Epithelial cell of proximal tubule (primary cell): Measurements from ENCODE around the gene IFIT2. TPM values are rescaled to one million over a fixed set of nuclear protein-coding genes. Genes with fewer than 3 reads are reported as not detected.

Source experiments
- DNase-seq: peaks from one replicate; pipeline ENCODE4 v3.0.0-alpha.2; 2011; ENCODE audit warnings: low read depth
- H3K4me3 ChIP-seq: 2 replicates; pipeline ENCODE4 v1.5.1; 2011; ENCODE audit warnings: low read depth, mild to moderate bottlenecking, low read length
- total RNA-seq: library from RNA; depleted of rRNA; stranded (reverse); fragments of >200 nt; gene quantifications from 2 replicates; pipeline ENCODE4 v1.2.3, GENCODE V29; 2015
- TF ChIP-seq, protein P1 (sequence below): conservative IDR thresholded peaks from 2 replicates; pipeline ENCODE4 v1.5.1; 2012; ENCODE audit warnings: low read depth, mild to moderate bottlenecking, low read length

IFIT2 gene
- total RNA-seq, 1 donor from 2014 or later = 2.2 TPM

DNA sequence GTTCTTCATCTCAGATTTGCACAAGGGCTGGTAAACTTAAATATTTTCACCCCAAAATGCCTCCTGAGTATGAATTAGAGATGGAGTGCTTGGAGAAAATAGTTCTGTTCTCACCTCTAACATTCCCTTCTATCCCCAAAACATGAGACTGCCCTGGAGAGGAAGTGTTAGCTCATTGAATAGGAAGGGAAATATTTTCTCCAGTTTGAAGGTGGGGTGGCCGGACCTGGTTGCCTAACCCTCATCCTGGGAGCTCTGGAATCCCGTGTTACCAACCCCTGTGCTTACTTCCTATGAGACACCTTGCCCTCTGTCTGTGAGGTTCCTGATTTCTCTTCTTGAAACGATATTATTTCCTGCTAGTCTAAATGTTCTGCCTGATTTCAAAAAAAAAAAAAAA is 779 bp downstream of the IFIT2 start:
- peak overlapping the region; percentile 57 for H3K4me3 ChIP-seq
- TF ChIP-seq, protein P1, sequence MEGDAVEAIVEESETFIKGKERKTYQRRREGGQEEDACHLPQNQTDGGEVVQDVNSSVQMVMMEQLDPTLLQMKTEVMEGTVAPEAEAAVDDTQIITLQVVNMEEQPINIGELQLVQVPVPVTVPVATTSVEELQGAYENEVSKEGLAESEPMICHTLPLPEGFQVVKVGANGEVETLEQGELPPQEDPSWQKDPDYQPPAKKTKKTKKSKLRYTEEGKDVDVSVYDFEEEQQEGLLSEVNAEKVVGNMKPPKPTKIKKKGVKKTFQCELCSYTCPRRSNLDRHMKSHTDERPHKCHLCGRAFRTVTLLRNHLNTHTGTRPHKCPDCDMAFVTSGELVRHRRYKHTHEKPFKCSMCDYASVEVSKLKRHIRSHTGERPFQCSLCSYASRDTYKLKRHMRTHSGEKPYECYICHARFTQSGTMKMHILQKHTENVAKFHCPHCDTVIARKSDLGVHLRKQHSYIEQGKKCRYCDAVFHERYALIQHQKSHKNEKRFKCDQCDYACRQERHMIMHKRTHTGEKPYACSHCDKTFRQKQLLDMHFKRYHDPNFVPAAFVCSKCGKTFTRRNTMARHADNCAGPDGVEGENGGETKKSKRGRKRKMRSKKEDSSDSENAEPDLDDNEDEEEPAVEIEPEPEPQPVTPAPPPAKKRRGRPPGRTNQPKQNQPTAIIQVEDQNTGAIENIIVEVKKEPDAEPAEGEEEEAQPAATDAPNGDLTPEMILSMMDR = no peak
- no peak for DNase-seq

DNA sequence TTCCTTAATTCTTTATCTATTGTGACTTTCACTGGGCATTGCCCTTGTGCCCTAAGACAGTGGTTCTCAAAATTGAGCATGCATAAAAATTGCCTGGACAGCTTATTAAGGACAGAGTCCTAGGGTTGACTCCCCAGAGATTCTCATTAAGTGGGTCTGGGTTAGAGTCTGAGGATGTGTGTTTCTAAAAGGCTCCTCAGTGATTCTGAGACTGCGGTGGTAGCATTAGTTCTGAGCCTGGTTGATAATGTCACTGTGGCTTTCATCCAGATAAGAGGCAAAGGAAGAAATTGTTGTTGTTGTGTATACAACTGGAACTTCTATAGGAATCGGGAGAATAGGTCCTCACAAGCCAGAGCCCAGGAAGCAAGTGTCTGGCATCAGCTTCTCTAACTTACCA is 1.3 kb downstream of the IFIT2 start:
- DNase-seq = no peak
- TF ChIP-seq, protein P1 = no peak
- peak overlapping the region; percentile 57 for H3K4me3 ChIP-seq

DNA sequence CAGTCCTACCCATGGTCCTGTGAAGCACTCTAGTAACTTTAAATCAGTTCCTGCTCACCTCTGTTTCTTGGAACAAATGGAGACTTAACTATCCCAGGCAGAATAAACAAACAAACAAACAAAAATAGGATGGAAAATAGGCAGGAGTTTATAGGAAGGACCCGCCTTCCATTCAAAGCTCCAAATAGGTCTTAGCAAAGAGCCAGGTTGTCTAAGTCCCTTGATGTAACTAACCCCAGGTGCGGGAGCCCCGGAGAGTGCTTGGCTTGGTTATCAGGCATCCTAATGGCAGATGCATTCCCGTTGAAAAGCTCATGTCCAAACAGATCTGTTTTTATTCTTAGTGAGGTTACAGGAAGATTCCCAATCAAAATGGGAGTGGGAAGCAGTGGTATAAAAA is 2.2 kb downstream of the IFIT2 start:
- no peak for DNase-seq
- H3K4me3 ChIP-seq = no peak overlapping the region
- TF ChIP-seq, protein P1 = no peak

DNA sequence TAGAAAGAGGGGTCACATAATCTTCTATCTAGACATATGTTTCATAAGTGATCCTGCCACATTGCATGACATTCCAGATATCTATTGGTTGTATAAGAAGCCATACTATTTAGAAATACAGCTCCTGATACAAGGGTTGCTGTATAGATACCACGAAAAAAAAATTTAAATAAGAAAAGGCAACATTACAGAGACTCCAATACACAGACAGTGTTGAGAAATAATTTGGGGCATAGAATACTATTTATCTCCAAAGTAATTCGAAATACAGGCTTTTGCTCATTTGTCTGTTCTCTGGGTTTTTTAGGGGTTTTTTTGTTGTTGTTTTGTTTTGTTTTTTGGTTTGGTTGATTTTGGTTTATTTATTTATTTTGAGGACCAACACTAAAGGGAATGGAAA is 2.6 kb downstream of the IFIT2 start:
- no peak for DNase-seq
- H3K4me3 ChIP-seq = no peak overlapping the region
- TF ChIP-seq, protein P1 = no peak

DNA sequence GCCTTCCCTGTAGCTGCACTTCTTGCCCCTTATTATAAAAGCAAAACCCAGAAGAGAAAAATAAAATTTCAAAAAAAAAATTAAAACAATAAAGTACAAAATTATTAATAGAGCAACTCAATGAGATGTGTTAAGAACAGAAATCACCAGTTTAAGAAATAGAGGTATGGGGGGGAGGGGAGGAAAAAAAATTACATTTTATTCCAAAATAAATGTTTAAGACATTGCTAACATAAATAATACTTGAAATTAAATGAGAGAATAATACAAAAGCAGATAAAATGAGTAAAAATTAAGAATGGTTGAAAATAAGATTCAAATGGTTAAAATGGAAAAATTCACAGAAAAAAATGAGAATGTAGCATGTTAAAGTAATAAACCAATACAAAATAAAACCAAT is 3.1 kb downstream of the IFIT2 start:
- TF ChIP-seq, protein P1 = no peak
- no peak for DNase-seq
- H3K4me3 ChIP-seq = no peak overlapping the region

DNA sequence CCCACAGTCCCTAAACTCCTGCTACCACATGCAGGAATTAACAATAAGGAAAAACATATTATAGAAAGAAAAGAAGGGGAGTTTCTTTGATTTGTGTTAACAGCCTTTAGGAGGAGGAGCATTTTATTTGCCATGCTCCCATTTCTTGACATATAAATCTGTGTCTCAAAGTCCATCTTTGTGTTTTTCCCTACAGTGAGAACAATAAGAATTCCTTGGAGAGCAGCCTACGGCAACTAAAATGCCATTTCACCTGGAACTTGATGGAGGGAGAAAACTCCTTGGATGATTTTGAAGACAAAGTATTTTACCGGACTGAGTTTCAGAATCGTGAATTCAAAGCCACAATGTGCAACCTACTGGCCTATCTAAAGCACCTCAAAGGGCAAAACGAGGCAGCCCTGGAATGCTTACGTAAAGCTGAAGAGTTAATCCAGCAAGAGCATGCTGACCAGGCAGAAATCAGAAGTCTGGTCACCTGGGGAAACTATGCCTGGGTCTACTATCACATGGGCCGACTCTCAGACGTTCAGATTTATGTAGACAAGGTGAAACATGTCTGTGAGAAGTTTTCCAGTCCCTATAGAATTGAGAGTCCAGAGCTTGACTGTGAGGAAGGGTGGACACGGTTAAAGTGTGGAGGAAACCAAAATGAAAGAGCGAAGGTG is 4.1 kb downstream of the IFIT2 start:
- DNase-seq = no peak
- H3K4me3 ChIP-seq = no peak overlapping the region
- TF ChIP-seq, protein P1 = no peak

DNA sequence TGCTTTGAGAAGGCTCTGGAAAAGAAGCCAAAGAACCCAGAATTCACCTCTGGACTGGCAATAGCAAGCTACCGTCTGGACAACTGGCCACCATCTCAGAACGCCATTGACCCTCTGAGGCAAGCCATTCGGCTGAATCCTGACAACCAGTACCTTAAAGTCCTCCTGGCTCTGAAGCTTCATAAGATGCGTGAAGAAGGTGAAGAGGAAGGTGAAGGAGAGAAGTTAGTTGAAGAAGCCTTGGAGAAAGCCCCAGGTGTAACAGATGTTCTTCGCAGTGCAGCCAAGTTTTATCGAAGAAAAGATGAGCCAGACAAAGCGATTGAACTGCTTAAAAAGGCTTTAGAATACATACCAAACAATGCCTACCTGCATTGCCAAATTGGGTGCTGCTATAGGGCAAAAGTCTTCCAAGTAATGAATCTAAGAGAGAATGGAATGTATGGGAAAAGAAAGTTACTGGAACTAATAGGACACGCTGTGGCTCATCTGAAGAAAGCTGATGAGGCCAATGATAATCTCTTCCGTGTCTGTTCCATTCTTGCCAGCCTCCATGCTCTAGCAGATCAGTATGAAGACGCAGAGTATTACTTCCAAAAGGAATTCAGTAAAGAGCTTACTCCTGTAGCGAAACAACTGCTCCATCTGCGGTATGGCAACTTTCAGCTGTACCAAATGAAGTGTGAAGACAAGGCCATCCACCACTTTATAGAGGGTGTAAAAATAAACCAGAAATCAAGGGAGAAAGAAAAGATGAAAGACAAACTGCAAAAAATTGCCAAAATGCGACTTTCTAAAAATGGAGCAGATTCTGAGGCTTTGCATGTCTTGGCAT is 4.8 kb downstream of the IFIT2 start:
- TF ChIP-seq, protein P1 = no peak
- no peak overlapping the region for H3K4me3 ChIP-seq
- DNase-seq = no peak
